Measurements from ENCODE around the gene DNASE2. TPM values are rescaled to one million over a fixed set of nuclear protein-coding genes. Genes with fewer than 3 reads are reported as not detected.
A peak's percentile ranks its signal among the peaks of the same experiment; 100 is the strongest.

The DNASE2 gene
- total RNA-seq, 1 experiment from 2014 or later: 35.7 TPM

- peaks cover 46% of the 10 kb centered on the region for H3K36me3 Mint-ChIP-seq
- POLR2A ChIA-PET: no interaction called here
- H3K4me1 Mint-ChIP-seq: no peaks in the 10 kb centered on the region
Observed at GRCh38 chr19:12875086-12875485, 6.2 kb downstream of the DNASE2 start.

GRCh38 chr19:12873891-12874745 lies 7.1 kb downstream of the DNASE2 start:
- Mint-ChIP-seq H3K36me3 (peaks cover 50% of the 10 kb centered on the region), H3K4me1 (no peaks in the 10 kb centered on the region), H3K9me3 (peaks cover 8% of the 10 kb centered on the region), H3K27me3 (ENCODE audit: low read depth) (peaks cover 27% of the 10 kb centered on the region), H3K4me3 (peak overlapping the region; percentile 67), H3K27ac (no peak overlapping the region)
- TF ChIP-seq PRRX2 (CRISPR knock-in tag; IDR thresholded peaks at IDR 0.05) (no peak), ATF1 (CRISPR knock-in tag; IDR thresholded peaks at IDR 0.05) (no peak), ZNF232 (CRISPR knock-in tag; IDR thresholded peaks at IDR 0.05) (no peak), HMGXB4 (CRISPR knock-in tag; IDR thresholded peaks at IDR 0.05) (no peak), ZNF416 (CRISPR knock-in tag; IDR thresholded peaks at IDR 0.05) (no peak), JAZF1 (CRISPR knock-in tag; IDR thresholded peaks at IDR 0.05) (no peak), EMX1 (CRISPR knock-in tag; IDR thresholded peaks at IDR 0.05) (no peak), PREB (CRISPR knock-in tag; IDR thresholded peaks at IDR 0.05; ENCODE audit: borderline replicate concordance) (no peak), USF2 (CRISPR knock-in tag; IDR thresholded peaks at IDR 0.05) (no peak), ZNF512 (CRISPR knock-in tag; IDR thresholded peaks at IDR 0.05; ENCODE audit: borderline replicate concordance) (no peak)
- DNase-seq (ENCODE audit: low spot score): no peak
- CTCF ChIA-PET: interaction anchor here (0.6 to 2.4 kb wide), 8 partner anchors 10 to 114 kb away, joined by 3 to 49 read pairs (median 6); no protein-coding TSS in a partner anchor
- no peak for ATAC-seq
- POLR2A ChIA-PET: interaction anchor here (1.2 to 3.1 kb wide), 3 partner anchors 9 to 17 kb away, joined by 4 to 18 read pairs (median 5); partner anchors contain the start of gene GCDH

More at GRCh38 chr19:12875086-12875485, 6.2 kb downstream of the DNASE2 start:
- peaks cover 8% of the 10 kb centered on the region for H3K9me3 Mint-ChIP-seq
- CTCF ChIA-PET: interaction anchor here (0.6 kb wide), 1 partner anchor 50 kb away, joined by 4 read pairs; no protein-coding TSS in a partner anchor
- ATAC-seq (no peak), DNase-seq (ENCODE audit: low spot score) (no peak)
- no peak overlapping the region for H3K4me3 Mint-ChIP-seq
- peaks cover 26% of the 10 kb centered on the region for H3K27me3 Mint-ChIP-seq (ENCODE audit: low read depth)
- TF ChIP-seq USF2 (CRISPR knock-in tag; IDR thresholded peaks at IDR 0.05): no peak
- TF ChIP-seq GRHL2 (CRISPR knock-in tag; IDR thresholded peaks at IDR 0.05; ENCODE audit: insufficient replicate concordance, severe bottlenecking): no peak
- no peak for TF ChIP-seq NFATC4 (CRISPR knock-in tag; IDR thresholded peaks at IDR 0.05)
- TF ChIP-seq FOXP4 (CRISPR knock-in tag; IDR thresholded peaks at IDR 0.05): no peak
- TF ChIP-seq TEAD1 (CRISPR knock-in tag; IDR thresholded peaks at IDR 0.05): no peak
- no peak for TF ChIP-seq NFE2L1 (CRISPR knock-in tag; IDR thresholded peaks at IDR 0.05)
- no peak for TF ChIP-seq PREB (CRISPR knock-in tag; IDR thresholded peaks at IDR 0.05; ENCODE audit: borderline replicate concordance)
- H3K27ac Mint-ChIP-seq: no peak overlapping the region
